WERI-Rb-1 (cell line): ENCODE measurements around the gene VENTX.

Experiments used
- DNase-seq: peaks from one replicate; pipeline ENCODE4 v3.0.0-alpha.2; 2020
- H3K27ac ChIP-seq: fragments of 250-450 bp; sonication (Bioruptor Pico); 2 replicates; pipeline ENCODE4 v1.5.1; 2020; ENCODE audit warnings: mild to moderate bottlenecking, moderate library complexity
- H3K27me3 ChIP-seq: fragments of 250-450 bp; sonication (Bioruptor Pico); 2 replicates; pipeline ENCODE4 v1.5.1; 2021; ENCODE audit warnings: mild to moderate bottlenecking, low read depth, moderate library complexity; ENCODE audit not compliant: insufficient read depth, severe bottlenecking
- H3K36me3 ChIP-seq: fragments of 250-450 bp; sonication (Bioruptor Pico); 2 replicates; pipeline ENCODE4 v1.5.1; 2020; ENCODE audit warnings: mild to moderate bottlenecking, moderate library complexity
- H3K4me3 ChIP-seq: 2 replicates; pipeline ENCODE4 v1.5.1; 2011; ENCODE audit warnings: low read depth, mild to moderate bottlenecking, control low read depth, low read length
- H3K9me3 ChIP-seq: fragments of 250-450 bp; sonication (Bioruptor Pico); 2 replicates; pipeline ENCODE4 v1.5.1; 2021; ENCODE audit warnings: mild to moderate bottlenecking, moderate library complexity; ENCODE audit not compliant: severe bottlenecking
- CTCF ChIP-seq: IDR thresholded peaks from 2 replicates; pipeline ENCODE4 v1.5.1; 2011; ENCODE audit warnings: low read depth, mild to moderate bottlenecking, control low read depth, inconsistent platforms, low read length

The VENTX gene

GRCh38 chr10:133280391-133281059 is 42.9 kb downstream of the VENTX start:
- Histone ChIP-seq H3K27me3 (peaks cover 10% of the 10 kb centered on the region), H3K36me3 (peaks cover 37% of the 10 kb centered on the region), H3K9me3 (no peaks in the 10 kb centered on the region), H3K27ac (no peak overlapping the region), H3K4me3 (no peak overlapping the region)
- TF ChIP-seq CTCF: no peak
- no peak for DNase-seq

- Histone ChIP-seq H3K27ac (no peak overlapping the region), H3K36me3 (peaks cover 40% of the 10 kb centered on the region), H3K9me3 (no peaks in the 10 kb centered on the region), H3K4me3 (no peak overlapping the region), H3K27me3 (peaks cover 6% of the 10 kb centered on the region)
- DNase-seq: no peak
- no peak for TF ChIP-seq CTCF
Measured at GRCh38 chr10:133281084-133281483, 43.4 kb downstream of the VENTX start.

GRCh38 chr10:133281628-133282372 is 44.1 kb downstream of the VENTX start:
- no peak for TF ChIP-seq CTCF
- no peaks in the 10 kb centered on the region for H3K9me3 ChIP-seq
- no peaks in the 10 kb centered on the region for H3K27me3 ChIP-seq
- H3K27ac ChIP-seq: no peak overlapping the region
- H3K4me3 ChIP-seq: no peak overlapping the region
- peaks cover 47% of the 10 kb centered on the region for H3K36me3 ChIP-seq
- no peak for DNase-seq

GRCh38 chr10:133282846-133283390 is 45.3 kb downstream of the VENTX start:
- no peak for TF ChIP-seq CTCF
- no peak for DNase-seq
- no peak overlapping the region for H3K4me3 ChIP-seq
- no peaks in the 10 kb centered on the region for H3K27me3 ChIP-seq
- no peaks in the 10 kb centered on the region for H3K9me3 ChIP-seq
- no peak overlapping the region for H3K27ac ChIP-seq
- H3K36me3 ChIP-seq: peaks cover 56% of the 10 kb centered on the region

- Histone ChIP-seq H3K27ac (no peak overlapping the region), H3K9me3 (no peaks in the 10 kb centered on the region), H3K36me3 (peaks cover 60% of the 10 kb centered on the region), H3K4me3 (no peak overlapping the region), H3K27me3 (no peaks in the 10 kb centered on the region)
- no peak for DNase-seq
- no peak for TF ChIP-seq CTCF
Measured at GRCh38 chr10:133283931-133284330, 46.3 kb downstream of the VENTX start.
